Endometrial microvascular endothelial cells (primary cell): Measurements from ENCODE around the gene LRR1. TPM values are rescaled to one million over a fixed set of nuclear protein-coding genes. Genes with fewer than 3 reads are reported as not detected.
"Not testable (repeated sequence)": the region's sequence is repeated elsewhere in the genome, so short reads cannot be mapped to it uniquely, and the experiment has no call there.

Source experiments
- in situ Hi-C: cut with HindIII; loops from 2 replicates; pipeline ENCODE4 v1.10.0; 2017; ENCODE audit warnings: low sequenced_read_pairs, low pct_unique_long_range_greater_than_20kb; ENCODE audit errors: inconsistent ontology term
- total RNA-seq: library from RNA; depleted of rRNA; stranded (reverse); fragments of >200 nt; gene quantifications from one replicate; pipeline ENCODE4 v1.2.3, GENCODE V29; 2015; ENCODE audit errors: inconsistent ontology term

LRR1 gene
- total RNA-seq, 1 donor from 2014 or later: 29.9 TPM

- in situ Hi-C loops: no loop called here
These were observed 23.4 kb downstream of the LRR1 start for GRCh38 chr14:49622022-49622607.

- in situ Hi-C loops: no loop called here
These were observed 24.6 kb downstream of the LRR1 start for GRCh38 chr14:49623387-49623786.

GRCh38 chr14:49623941-49624839 is 25.4 kb downstream of the LRR1 start:
- in situ Hi-C loops: no loop called here

GRCh38 chr14:49633640-49634546 is 35.2 kb downstream of the LRR1 start:
- in situ Hi-C loops: no loop called here

GRCh38 chr14:49634547-49635334 is 36.0 kb downstream of the LRR1 start, which contains the start of gene DNAAF2:
Gene DNAAF2, minus strand, starts transcription at chr14:49635244. Its CDS starts 95 bp downstream, at chr14:49635149.
- in situ Hi-C loops: no loop called here

- in situ Hi-C loops: no loop called here
These were observed 38.1 kb downstream of the LRR1 start for GRCh38 chr14:49636866-49637265.

GRCh38 chr14:49637534-49638078 is 38.9 kb downstream of the LRR1 start:
- in situ Hi-C loops: no loop called here

- in situ Hi-C loops: no loop called here
These were observed 42.0 kb downstream of the LRR1 start for GRCh38 chr14:49640540-49641417.

- in situ Hi-C loops: no loop called here
These were observed 43.0 kb downstream of the LRR1 start for GRCh38 chr14:49641697-49642129.

GRCh38 chr14:49642163-49642562 is 43.4 kb downstream of the LRR1 start:
- in situ Hi-C loops: no loop called here

- in situ Hi-C loops: no loop called here
These were observed 54.8 kb downstream of the LRR1 start for GRCh38 chr14:49653508-49653907.

- in situ Hi-C loops: no loop called here
These were observed 55.8 kb downstream of the LRR1 start for GRCh38 chr14:49654511-49654910.

GRCh38 chr14:49657500-49657899 is 58.8 kb downstream of the LRR1 start:
- in situ Hi-C loops: not testable (repeated sequence)

- in situ Hi-C loops: no loop called here
These were observed 61.1 kb downstream of the LRR1 start for GRCh38 chr14:49659526-49660455.
